ENCODE measurements around the gene CPNE5.

GRCh38 chr6:36769183-36769675, 70.0 kb downstream of the CPNE5 start:
- TF ChIP-seq POLR2A (IDR thresholded peaks at IDR 0.05) (no peak), CTCF (IDR thresholded peaks at IDR 0.05) (no peak)

All from vagina (tissue), 2 donors.